ENCODE measurements around the gene OR8B4. TPM values are rescaled to one million over a fixed set of nuclear protein-coding genes. Genes with fewer than 3 reads are reported as not detected.
A peak's percentile ranks its signal among the peaks of the same experiment; 100 is the strongest.
"Not testable (repeated sequence)": the region's sequence is repeated elsewhere in the genome, so short reads cannot be mapped to it uniquely, and the experiment has no call there.

Gene OR8B4
- polyA plus RNA-seq, 3 donors = not detected

DNA sequence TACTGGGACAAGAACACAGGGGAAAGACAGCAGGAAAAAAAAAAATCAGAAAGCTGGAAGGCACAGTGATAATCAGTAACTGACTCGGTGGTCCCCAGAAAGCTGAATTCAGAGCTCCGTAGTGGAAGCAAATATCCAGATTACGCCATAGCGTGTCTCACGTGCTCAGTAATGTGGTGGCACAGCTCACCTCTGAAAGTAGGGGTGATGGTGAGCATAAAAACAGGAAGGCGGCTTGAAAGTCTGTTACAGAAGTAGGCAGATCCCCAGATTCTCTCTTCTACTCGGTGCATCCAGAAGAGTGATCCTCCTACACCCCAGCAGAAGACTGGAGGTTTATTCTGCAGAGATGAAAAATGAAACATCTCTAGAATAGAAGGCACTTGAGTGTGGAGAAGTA, 14.8 kb downstream of the OR8B4 start:
- no peak for DNase-seq (ENCODE audit: low read depth in 3 of 3, low spot score in 2 of 3)

DNA sequence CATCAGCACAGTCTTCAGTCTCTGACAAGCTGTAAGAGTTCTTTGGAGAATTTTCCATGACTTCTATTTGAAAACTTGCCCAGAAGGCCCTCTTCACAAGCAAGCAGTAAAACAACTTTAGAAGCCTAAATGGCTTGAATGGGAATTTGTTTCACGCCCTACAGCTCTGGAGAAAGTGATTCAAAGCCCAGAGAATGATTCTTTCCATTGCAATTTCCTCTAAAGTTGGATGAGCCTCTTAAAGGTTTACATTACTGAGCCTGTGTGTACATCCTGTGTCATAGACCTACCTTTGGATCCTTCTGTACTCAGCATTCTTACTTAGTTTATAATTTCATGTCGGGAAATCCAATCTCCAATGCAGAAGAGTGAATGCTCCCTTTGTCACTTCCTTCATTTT, 19.1 kb downstream of the OR8B4 start:
- no peak for DNase-seq (ENCODE audit: low read depth in 3 of 3, low spot score in 2 of 3)

DNA sequence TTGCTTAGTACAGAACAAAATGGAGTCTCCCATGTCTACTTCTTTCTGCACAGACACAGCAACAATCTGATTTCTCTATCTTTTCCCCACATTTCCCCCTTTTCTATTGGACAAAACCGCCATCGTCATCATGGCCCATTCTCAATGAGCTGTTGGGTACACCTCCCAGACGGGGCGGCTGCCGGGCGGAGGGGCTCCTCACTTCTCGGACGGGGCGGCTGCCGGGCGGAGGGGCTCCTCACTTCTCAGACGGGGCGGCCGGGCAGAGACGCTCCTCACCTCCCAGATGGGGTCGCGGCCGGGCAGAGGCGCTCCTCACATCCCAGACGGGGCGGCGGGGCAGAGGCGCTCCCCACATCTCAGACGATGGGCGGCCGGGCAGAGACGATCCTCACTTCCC, 21.5 kb downstream of the OR8B4 start:
- not testable (repeated sequence) for DNase-seq (ENCODE audit: low read depth in 3 of 3, low spot score in 2 of 3)

GRCh38 chr11:124402326-124402922, 22.2 kb downstream of the OR8B4 start:
- peak; percentile 4 to 29 (median 13) for DNase-seq (ENCODE audit: low read depth in 3 of 3, low spot score in 2 of 3)

- DNase-seq (ENCODE audit: low read depth in 3 of 3, low spot score in 2 of 3) = no peak
Observed at GRCh38 chr11:124398924-124399323, 25.7 kb downstream of the OR8B4 start, which contains the start of gene OR8B3. OR8B3 (minus strand) TSS chr11:124399024; CDS start chr11:124397351, 1,673 bp downstream.

GRCh38 chr11:124396847-124397246, 27.8 kb downstream of the OR8B4 start:
- not testable (repeated sequence) for DNase-seq (ENCODE audit: low read depth in 3 of 3, low spot score in 2 of 3)

- no peak for DNase-seq (ENCODE audit: low read depth in 3 of 3, low spot score in 2 of 3)
Observed at GRCh38 chr11:124394408-124394807, 30.3 kb downstream of the OR8B4 start.

DNA sequence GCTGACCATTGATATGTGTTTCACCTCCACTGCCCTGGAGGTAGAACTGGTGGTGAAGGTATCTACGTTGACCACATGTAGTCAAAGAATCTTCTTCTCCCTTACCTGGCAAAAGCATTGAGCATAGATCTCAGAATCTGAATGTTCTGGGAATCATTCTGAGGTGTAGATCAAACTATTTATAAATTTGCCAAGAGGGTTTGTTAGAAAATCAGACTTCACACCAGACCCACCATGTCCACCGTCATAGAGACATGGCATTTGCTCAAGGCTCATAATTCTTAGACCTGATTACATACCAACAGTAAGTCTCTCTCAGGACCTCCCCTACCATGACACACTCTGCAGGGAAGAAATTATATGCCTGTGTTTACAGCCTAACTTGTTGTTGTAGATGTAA, 40.3 kb downstream of the OR8B4 start, which contains the start of gene OR8B2:
Gene OR8B2 (minus strand): TSS at position 101 of the 400 bp plus-strand sequence. CDS start 1,156 bp downstream, outside the sequence.
- DNase-seq (ENCODE audit: low read depth in 3 of 3, low spot score in 2 of 3) = no peak

GRCh38 chr11:124382857-124383256, 41.8 kb downstream of the OR8B4 start:
- DNase-seq (ENCODE audit: low read depth in 3 of 3, low spot score in 2 of 3) = not testable (repeated sequence)

- DNase-seq (ENCODE audit: low read depth in 3 of 3, low spot score in 2 of 3) = no peak
Observed at GRCh38 chr11:124380585-124380984, 44.1 kb downstream of the OR8B4 start.

DNA sequence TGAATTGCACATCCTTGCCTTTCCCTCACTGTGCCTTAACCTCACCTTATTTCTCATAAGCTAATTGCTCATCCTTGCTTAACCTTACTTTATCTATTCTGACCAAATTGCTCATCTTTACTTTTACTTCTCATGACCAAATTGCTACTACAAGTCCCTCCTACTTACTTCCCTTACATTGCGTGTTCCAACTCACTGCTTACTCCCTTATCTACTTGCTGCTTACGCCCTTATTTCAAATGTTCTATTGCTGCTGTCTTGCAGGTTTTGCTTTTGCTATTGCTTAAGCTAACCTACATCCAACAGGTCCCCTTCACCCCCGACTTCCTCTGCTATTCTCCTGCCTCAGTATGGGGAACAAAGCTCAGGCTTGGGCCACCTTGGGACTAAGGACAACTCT, 48.4 kb downstream of the OR8B4 start:
- no peak for DNase-seq (ENCODE audit: low read depth in 3 of 3, low spot score in 2 of 3)

Other genes with a start within 250 kb of the OR8B4 start
- not detected for gene OR10D3, start 241.5 kb downstream of the OR8B4 start, polyA plus RNA-seq (ENCODE audit: insufficient read length in 3 of 3)
- not detected for gene OR8G1, start 183.8 kb downstream of the OR8B4 start, polyA plus RNA-seq (ENCODE audit: insufficient read length in 3 of 3)
- gene OR8G5, start 168.5 kb downstream of the OR8B4 start, polyA plus RNA-seq (ENCODE audit: insufficient read length in 3 of 3) = not detected
- not detected for gene OR8D1, start 110.9 kb downstream of the OR8B4 start, polyA plus RNA-seq (ENCODE audit: insufficient read length in 3 of 3)
- gene OR8D2, start 104.7 kb downstream of the OR8B4 start, polyA plus RNA-seq (ENCODE audit: insufficient read length in 3 of 3) = not detected
- not detected for gene OR8B2, start 40.4 kb downstream of the OR8B4 start, polyA plus RNA-seq (ENCODE audit: insufficient read length in 3 of 3)
- not detected for gene OR8B3, start 25.8 kb downstream of the OR8B4 start, polyA plus RNA-seq (ENCODE audit: insufficient read length in 3 of 3)
- gene OR8B8, start 20.8 kb upstream of the OR8B4 start, polyA plus RNA-seq (ENCODE audit: insufficient read length in 3 of 3) = under 1 TPM in 1 of 3 donors, not detected in 2; 0.03 TPM
- not detected for gene OR8B12, start 118.8 kb upstream of the OR8B4 start, polyA plus RNA-seq (ENCODE audit: insufficient read length in 3 of 3)
- under 1 TPM in 2 of 3 donors, not detected in 1; 0.03 TPM for gene OR8A1, start 145.1 kb upstream of the OR8B4 start, polyA plus RNA-seq (ENCODE audit: insufficient read length in 3 of 3)
- not detected for gene PANX3, start 186.6 kb upstream of the OR8B4 start, polyA plus RNA-seq (ENCODE audit: insufficient read length in 3 of 3)
- 10 to 100 TPM; 27.0 to 27.2 (median 27.1) TPM for gene TBRG1, start 198.0 kb upstream of the OR8B4 start, polyA plus RNA-seq (ENCODE audit: insufficient read length in 3 of 3)
- 10 to 100 TPM; 33.1 to 34.5 (median 33.7) TPM for gene SIAE, start 248.9 kb upstream of the OR8B4 start, polyA plus RNA-seq (ENCODE audit: insufficient read length in 3 of 3)
- 10 to 100 TPM; 23.4 to 27.7 (median 25.3) TPM for gene SPA17, start 249.0 kb upstream of the OR8B4 start, polyA plus RNA-seq (ENCODE audit: insufficient read length in 3 of 3)

All from right renal cortex interstitium (tissue), 3 donors.